Stimulated activated CD4-positive, alpha-beta T cell treated with anti-CD3 and anti-CD28 coated beads, Interleukin-15, amount 100 ng/mL, for 24 hours (primary cell): ENCODE results near the gene KIAA1217.
"Not testable (repeated sequence)": the region's sequence is repeated elsewhere in the genome, so short reads cannot be mapped to it uniquely, and the experiment has no call there.

Experiments used
- DNase-seq: peaks from one replicate; pipeline ENCODE4 v3.0.0-alpha.2; 2020

Gene KIAA1217

DNA sequence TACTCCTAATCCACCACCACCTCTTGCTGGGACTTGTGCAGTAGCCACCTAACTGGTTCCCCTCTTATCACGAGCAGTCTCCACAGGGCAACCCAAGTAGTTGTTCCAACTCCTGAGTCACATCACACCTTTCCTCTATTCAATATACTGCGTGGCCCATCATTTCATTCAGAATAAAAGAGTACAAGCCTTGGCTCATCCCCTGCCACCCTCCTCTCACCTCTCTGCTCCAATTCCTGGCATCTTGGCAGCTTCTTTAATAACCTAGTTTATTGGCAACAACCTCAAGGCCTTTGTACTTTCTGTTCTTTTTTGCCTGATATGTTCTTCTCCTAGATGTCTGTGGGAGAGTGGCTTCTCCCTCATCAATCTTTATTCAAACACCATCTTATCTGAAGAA, 199.4 kb downstream of the KIAA1217 start:
- DNase-seq, result no peak

DNA sequence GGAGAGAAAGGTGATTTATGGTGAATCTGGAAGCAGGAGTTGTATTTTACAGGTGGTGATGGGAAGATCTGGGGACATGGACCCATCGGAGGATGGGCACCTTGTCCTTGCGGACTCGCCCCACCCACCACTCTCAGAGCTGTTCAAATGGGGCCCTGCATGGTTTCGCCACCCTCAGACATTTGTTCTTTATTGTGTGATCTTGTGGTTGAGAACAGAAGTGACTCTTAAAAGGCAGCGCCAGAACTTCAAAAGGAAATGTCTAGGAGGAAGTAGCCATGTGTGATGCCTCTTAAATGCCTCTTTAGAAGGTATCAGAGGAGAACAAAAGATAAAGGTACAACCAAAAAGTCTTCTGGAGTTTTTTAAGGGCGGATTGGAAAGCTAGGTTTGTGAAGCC, 205.7 kb downstream of the KIAA1217 start:
- DNase-seq, result no peak

DNA sequence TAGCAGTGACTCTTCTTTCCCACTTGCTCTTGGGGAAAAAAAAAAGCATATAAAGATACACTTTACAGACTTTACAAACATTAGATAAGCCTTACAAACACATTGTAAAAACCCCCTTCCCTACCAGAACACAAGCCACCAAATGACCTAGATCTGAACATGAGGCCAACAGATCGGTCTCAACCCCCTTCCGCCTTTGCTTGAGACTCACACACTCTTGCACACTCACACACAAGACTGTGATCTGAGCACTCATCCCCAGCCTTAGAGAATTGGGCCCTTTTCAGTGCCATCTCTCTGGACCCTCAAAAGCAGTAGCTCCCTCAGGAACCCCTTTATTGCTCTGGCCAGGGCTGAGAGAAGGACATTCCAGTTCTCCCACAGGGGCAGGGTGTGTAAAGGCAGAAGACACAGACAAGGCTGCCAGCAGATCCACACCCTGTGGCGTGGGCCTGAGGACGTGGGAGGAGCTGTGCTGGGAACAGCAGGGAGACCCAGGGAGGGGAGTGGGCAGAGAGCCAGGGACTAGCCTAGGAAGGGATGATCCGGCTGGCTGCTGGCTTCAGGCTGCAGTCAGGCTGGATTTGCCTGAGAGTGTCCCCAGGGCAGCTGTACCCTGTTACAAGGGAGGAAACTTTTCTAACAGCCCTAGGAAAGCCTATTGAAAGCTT, 206.7 kb downstream of the KIAA1217 start:
- DNase-seq, result no peak

DNA sequence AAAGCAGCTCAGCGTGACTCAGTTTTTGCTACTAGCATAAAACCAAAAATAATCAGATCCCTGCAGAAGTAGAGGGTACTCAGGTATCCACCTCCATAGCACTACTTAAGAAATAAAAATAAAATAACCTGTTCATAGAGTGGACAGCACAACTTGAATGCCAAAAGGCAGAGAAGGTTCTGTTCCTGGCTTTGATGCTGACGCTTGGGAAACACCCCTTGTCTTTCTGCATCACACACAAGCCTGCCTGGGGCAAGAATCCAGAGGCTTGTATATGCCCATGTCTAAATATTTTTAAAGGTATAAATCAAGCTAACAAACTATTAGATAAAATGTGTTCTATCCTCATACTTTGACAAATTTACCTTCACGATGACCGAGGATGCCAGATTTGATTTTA, 207.3 kb downstream of the KIAA1217 start:
- no peak for DNase-seq

DNA sequence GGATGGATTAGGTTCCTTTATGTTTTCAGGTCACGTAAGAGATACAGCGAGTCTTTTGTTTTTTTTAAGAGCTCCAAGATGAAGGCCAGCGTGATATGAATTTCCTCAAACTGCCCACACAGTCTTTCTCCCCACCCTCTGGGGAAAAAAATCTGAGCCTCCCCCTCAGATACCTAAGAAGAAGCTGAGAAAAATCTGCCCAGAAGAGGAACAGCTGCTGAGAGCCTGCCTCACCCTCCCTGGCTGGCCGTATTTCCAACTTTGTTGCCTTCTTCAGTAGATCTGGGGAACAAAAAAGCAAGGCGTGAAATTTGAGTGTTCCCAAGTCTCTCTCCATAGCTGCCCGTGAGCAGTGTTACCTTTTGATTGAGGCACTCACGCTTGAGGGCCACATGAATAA, 208.1 kb downstream of the KIAA1217 start:
- no peak for DNase-seq

- DNase-seq, result no peak
These were observed 209.6 kb downstream of the KIAA1217 start for GRCh38 chr10:24418532-24418931.

DNA sequence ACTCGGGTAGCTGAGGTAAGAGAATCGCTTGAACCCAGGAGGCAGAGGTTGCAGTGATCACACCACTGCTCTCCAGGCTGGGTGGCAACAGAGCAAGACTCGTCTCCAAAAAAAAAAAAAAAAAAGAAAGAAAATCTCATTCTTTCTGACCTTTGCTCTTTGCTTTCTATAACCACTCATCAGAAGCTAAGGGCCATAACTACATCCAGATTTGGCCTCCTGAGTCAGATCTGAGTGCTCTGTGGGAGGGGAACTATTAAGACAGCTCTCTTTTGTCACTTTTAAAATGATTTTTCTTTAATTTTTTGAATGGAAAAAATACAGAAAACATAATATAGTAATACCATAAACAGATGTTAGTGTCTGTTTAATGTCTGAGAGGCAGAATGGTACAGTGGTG, 210.1 kb downstream of the KIAA1217 start:
- DNase-seq, result no peak

GRCh38 chr10:24425151-24425550, 216.2 kb downstream of the KIAA1217 start:
- no peak for DNase-seq

DNA sequence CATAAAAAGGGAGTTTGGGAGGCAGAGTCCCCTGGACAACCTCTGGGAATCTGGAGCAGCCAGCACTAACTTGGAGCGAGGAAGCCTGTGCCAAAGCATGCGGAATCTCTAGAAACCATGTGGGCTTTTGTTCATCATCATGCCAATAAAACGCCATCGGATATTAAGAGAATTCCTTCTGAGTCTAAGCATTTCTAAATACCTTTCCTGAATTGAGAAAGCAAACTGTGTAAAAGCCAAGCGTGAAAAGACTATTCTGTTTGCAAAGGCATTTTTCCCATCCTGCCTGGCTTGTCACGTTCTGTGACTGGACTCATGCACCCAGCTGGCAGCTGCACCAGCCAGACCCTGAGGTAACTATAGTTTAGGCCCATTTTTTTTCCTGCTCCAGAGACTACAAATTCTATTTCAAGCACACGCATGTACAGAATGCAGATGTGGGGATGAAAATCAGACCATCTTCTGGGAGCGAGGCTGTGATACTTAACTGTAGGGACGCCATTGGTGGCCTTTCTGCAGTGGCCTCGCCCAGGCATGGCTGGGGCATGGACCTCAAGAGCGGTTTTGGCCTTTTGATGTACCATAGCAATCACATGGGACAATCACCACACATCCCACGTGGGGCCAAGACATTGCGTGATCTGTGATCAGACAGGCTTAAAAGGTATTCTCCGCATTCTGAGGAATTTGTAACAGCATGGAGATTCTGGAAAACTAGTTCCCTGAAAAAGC, 218.9 kb downstream of the KIAA1217 start:
- DNase-seq, result no peak

DNA sequence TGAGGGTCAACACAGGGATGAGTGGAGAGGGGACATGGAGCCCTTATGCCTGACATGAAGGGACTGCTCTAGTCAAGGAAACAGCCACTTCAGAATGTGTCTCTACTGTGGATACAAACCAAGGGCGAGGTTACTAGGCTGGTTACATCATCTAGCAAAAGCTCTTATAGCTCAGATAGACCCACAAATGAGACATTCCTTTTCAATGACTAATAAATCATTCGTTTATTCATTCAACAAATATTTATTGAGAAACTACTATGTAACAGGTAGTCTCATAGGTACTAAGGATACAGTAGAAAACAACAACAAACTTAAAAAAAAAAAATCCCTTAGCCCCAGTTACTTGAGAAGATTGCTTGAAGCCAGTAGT, 219.5 kb downstream of the KIAA1217 start:
- no peak for DNase-seq

DNA sequence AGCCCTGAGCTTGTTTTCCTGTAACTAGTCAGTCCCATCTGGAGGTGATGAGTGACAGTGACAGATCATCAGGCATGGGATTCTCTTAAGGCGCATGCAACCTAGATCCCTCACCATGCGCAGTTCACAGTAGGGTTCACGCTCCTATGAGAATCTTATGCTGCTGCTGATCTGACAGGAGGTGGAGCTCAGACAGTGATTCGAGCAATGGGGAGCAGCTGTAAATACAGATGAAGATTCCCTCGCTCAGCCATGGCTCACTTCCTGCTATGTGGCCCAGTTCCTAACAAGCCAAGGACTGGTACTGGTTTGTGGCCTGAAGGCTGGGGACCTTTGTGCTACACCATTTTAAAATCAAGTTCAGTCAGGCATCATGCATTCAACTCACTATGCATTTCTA, 221.7 kb downstream of the KIAA1217 start:
- DNase-seq, result no peak

DNA sequence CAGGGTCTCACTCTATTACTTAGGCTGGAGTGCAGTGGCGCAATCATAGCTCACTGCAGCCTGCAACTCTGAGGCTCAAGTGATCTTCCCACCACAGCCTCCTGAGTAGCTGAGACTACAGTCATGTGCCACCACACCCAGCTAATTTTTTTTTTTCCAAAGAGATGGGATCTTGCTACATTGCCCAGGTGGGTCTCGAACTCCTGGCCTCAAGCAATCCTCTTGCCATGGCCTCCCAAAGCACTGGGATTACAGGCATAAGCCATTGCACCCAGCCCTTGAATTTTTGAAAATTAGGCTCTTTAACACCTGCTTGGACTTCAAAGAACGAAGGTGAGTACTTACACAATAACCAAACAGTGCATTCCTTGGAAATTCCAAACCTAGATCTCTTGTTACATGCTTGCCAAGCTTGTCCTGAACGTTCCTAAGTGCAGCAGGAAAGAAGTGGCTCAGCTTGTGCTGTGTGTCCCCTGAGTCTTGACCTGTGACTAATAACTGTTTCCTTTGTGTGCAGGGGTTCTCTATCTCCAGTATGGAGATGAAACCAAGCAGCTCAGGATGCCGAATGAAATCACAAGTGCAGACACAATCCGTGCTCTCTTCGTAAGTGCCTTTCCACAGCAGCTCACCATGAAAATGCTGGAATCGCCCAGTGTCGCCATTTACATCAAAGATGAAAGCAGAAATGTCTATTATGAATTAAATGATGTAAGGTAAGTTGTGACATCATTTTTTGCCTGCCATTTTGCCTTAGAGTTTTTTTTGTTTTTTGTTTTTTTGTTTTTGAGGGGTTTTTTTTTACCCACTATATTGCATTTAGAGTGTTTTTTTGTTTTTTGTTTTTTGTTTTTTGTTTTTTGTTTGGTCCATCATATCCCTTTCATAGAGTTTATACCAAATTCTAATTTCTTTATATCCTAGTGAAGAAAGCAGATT, 223.8 kb downstream of the KIAA1217 start:
- no peak for DNase-seq

DNA sequence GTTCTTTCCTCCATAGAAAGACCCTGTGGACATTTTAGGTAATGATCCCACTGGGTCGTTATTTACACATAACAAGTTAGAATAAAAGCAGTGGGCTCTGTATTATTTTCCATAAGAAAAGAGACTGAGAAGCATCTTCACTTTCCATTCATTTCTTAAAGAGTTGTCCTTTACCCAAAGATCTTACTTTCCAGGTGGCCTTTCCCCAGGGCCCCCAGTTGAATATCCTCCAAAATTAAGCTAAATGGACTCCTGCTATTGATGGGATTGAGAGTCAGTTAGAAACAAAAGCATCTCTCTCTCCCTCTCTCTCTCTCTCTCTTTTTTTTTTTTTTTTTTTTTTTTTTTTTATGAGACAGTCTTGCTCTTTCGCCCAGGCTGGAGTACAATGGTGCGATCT, 224.8 kb downstream of the KIAA1217 start:
- no peak for DNase-seq

DNA sequence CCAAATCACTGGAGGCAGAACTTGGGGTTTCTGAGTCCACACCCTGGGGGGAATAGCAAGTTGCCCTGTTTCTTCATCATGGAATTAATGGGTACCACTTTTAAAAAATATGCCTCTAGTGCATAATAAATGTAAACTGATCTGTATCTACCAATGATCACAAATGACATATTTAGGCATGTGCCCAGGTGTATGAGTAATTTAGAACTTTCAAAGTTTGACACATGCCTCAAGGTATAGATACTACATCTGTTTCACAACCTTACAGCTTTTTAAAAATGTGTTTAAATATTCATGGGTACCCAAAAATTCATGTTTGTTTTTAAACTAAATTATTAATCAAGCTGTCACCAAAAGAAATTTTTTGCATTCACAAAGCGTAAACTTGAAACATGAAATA, 226.0 kb downstream of the KIAA1217 start:
- DNase-seq, result no peak

GRCh38 chr10:24435374-24435773, 226.4 kb downstream of the KIAA1217 start:
- DNase-seq, result no peak

GRCh38 chr10:24437302-24437701, 228.4 kb downstream of the KIAA1217 start:
- DNase-seq, result no peak

GRCh38 chr10:24438800-24439199, 229.9 kb downstream of the KIAA1217 start:
- DNase-seq, result no peak

- no peak for DNase-seq
These were observed 231.0 kb downstream of the KIAA1217 start for GRCh38 chr10:24439935-24440334.

- DNase-seq, result no peak
These were observed 232.2 kb downstream of the KIAA1217 start for GRCh38 chr10:24440817-24441797.

- no peak for DNase-seq
These were observed 233.3 kb downstream of the KIAA1217 start for GRCh38 chr10:24442234-24442633.

GRCh38 chr10:24442641-24443174, 233.8 kb downstream of the KIAA1217 start:
- not testable (repeated sequence) for DNase-seq

GRCh38 chr10:24444337-24444736, 235.4 kb downstream of the KIAA1217 start:
- no peak for DNase-seq
